CD14-positive monocyte (primary cell): ENCODE results near the gene AGAP1. TPM values are rescaled to one million over a fixed set of nuclear protein-coding genes. Genes with fewer than 3 reads are reported as not detected.

Experiments
- DNase-seq, 3 donors: peaks; one replicate each; pipeline ENCODE4 v3.0.0-alpha.2; 2011 to 2022
- H2AFZ ChIP-seq: 2 replicates; pipeline ENCODE4 v1.6.0; 2012; ENCODE audit warnings: mild to moderate bottlenecking, low read depth, low read length, inconsistent platforms; ENCODE audit not compliant: insufficient read depth, poor library complexity, severe bottlenecking
- H3K27ac ChIP-seq, 2 donors: 1 replicate in 1 of 2; 2 replicates in 1 of 2; pipeline ENCODE4 v1.5.1; 2012 to 2013; ENCODE audit warnings: low read length in 2 of 2, control low read depth in 1 of 2, inconsistent platforms in 1 of 2, low read depth in 1 of 2, mild to moderate bottlenecking in 1 of 2
- H3K27me3 ChIP-seq, 2 donors: one replicate each; pipeline versions ENCODE4 v1.6.0 to v1.6.1; 2011 to 2013; ENCODE audit warnings: low read length in 2 of 2; ENCODE audit not compliant: control insufficient read depth in 2 of 2, insufficient read depth in 2 of 2
- H3K36me3 ChIP-seq, 2 donors: replicated peaks in 1 of 2; 1 replicate in 1 of 2; 2 replicates in 1 of 2; pipeline versions ENCODE4 v1.5.1 to v1.6.1; 2012 to 2013; ENCODE audit warnings: low read length in 2 of 2, control low read depth in 1 of 2, inconsistent platforms in 1 of 2, mild to moderate bottlenecking in 1 of 2; ENCODE audit not compliant: insufficient read depth in 2 of 2, control insufficient read depth in 1 of 2
- H3K4me1 ChIP-seq, 2 donors: 1 replicate in 1 of 2; 2 replicates in 1 of 2; pipeline versions ENCODE4 v1.5.1 to v1.6.1; 2012 to 2013; ENCODE audit warnings: low read length in 2 of 2, control low read depth in 1 of 2, inconsistent platforms in 1 of 2, mild to moderate bottlenecking in 1 of 2, moderate library complexity in 1 of 2; ENCODE audit not compliant: insufficient read depth in 2 of 2, control insufficient read depth in 1 of 2
- H3K4me2 ChIP-seq: replicated peaks from 2 replicates; pipeline ENCODE3; 2012; ENCODE audit warnings: low read length, moderate library complexity, mild to moderate bottlenecking; ENCODE audit not compliant: poor library complexity, severe bottlenecking; ENCODE audit errors: extremely low read depth
- H3K4me3 ChIP-seq, 3 experiments: fragments of 200-600 bp in 1 of 3; sonication (generic) in 1 of 3; replicated peaks in 1 of 3; 1 replicate in 2 of 3; 2 replicates in 1 of 3; pipeline ENCODE4 v1.5.1; 2011 to 2013; ENCODE audit warnings: low read length in 3 of 3, mild to moderate bottlenecking in 3 of 3, control low read depth in 2 of 3, low read depth in 2 of 3, inconsistent platforms in 1 of 3, moderate library complexity in 1 of 3
- H3K79me2 ChIP-seq: 2 replicates; pipeline ENCODE4 v1.6.0; 2012; ENCODE audit warnings: mild to moderate bottlenecking, control low read depth, inconsistent platforms, low read length, moderate library complexity; ENCODE audit not compliant: insufficient read depth
- H3K9ac ChIP-seq: 2 replicates; pipeline ENCODE4 v1.6.0; 2017; ENCODE audit warnings: low read length, mild to moderate bottlenecking; ENCODE audit not compliant: insufficient read depth, poor library complexity, severe bottlenecking
- H3K9me3 ChIP-seq, 2 donors: replicated peaks in 1 of 2; 1 replicate in 1 of 2; 2 replicates in 1 of 2; pipeline versions ENCODE4 v1.5.1 to v1.6.1; 2012 to 2013; ENCODE audit warnings: low read length in 2 of 2, control low read depth in 1 of 2; ENCODE audit not compliant: control insufficient read depth in 1 of 2, insufficient read depth in 1 of 2
- H4K20me1 ChIP-seq: 2 replicates; pipeline ENCODE4 v1.6.0; 2012; ENCODE audit warnings: mild to moderate bottlenecking, low read length, control low read depth, moderate library complexity; ENCODE audit not compliant: insufficient read depth
- H3K27ac Mint-ChIP-seq, 7 donors: one replicate each; pipeline ENCODE4 v1.8.0; 2020; ENCODE audit warnings: mild to moderate bottlenecking in 7 of 7, mixed read lengths in 7 of 7, moderate library complexity in 6 of 7, inconsistent platforms in 2 of 7
- H3K27me3 Mint-ChIP-seq, 3 donors: one replicate each; pipeline ENCODE4 v1.8.0; 2021 to 2022; ENCODE audit warnings: low read depth in 3 of 3, mild to moderate bottlenecking in 3 of 3, mixed read lengths in 3 of 3, moderate library complexity in 3 of 3, inconsistent platforms in 1 of 3
- H3K36me3 Mint-ChIP-seq, 2 donors: one replicate each; pipeline ENCODE4 v1.8.0; 2020; ENCODE audit warnings: mixed read lengths in 2 of 2, inconsistent platforms in 1 of 2, mild to moderate bottlenecking in 1 of 2
- H3K4me1 Mint-ChIP-seq: one replicate; pipeline ENCODE4 v1.8.0; 2020; ENCODE audit warnings: mild to moderate bottlenecking, mixed read lengths
- H3K4me3 Mint-ChIP-seq, 2 donors: one replicate each; pipeline ENCODE4 v1.8.0; 2020; ENCODE audit warnings: mild to moderate bottlenecking in 2 of 2, mixed read lengths in 2 of 2, moderate library complexity in 1 of 2
- H3K9me3 Mint-ChIP-seq, 7 donors: one replicate each; pipeline ENCODE4 v1.8.0; 2020 to 2022; ENCODE audit warnings: mixed read lengths in 7 of 7, mild to moderate bottlenecking in 6 of 7, moderate library complexity in 6 of 7, inconsistent platforms in 2 of 7
- CTCF ChIP-seq: fragments of 200-600 bp; IDR thresholded peaks from one replicate; pipeline ENCODE4 v1.8.0; 2022; ENCODE audit warnings: antibody characterized with exemption, mild to moderate bottlenecking
- WGBS: methylation state at CpG from one replicate; pipeline ENCODE4 v1.1.5; 2013; ENCODE audit warnings: missing lambda C conversion rate; ENCODE audit not compliant: insufficient coverage; 5-methylcytosine and 5-hydroxymethylcytosine counted together
- intact Hi-C, 2 donors: fragments of 100-400 bp; cut with micrococcal nuclease; formaldehyde crosslinking; loops; one replicate each; pipeline versions ENCODE4 v1.15.0 to v1.15.1; 2023
- polyA plus RNA-seq, 3 donors: library from polyadenylated mRNA; depleted of rRNA in 1 of 3; unstranded in 2 of 3; stranded (reverse) in 1 of 3; fragments of 300-500 nt in 2 of 3; fragments of >200 nt in 1 of 3; fragmentation: Illumina TruSeq in 2 of 3; gene quantifications; 1 replicate in 2 of 3; 2 replicates in 1 of 3; pipeline ENCODE4 v1.2.3, GENCODE V29; 2012 to 2021

AGAP1 gene
- polyA plus RNA-seq, 3 donors, result 0.12 TPM; not detected in 2

GRCh38 chr2:235858881-235859280, 365.0 kb downstream of the AGAP1 start:
- Histone ChIP-seq H3K9me3 (peaks cover 0 to 5% of the 10 kb centered on the region in 2 donors), H3K9ac (no peak overlapping the region), H2AFZ (no peak overlapping the region), H3K4me3 (no peak overlapping the region), H3K27me3 (peaks cover 0 to under 1% of the 10 kb centered on the region in 2 donors), H4K20me1 (no peaks in the 10 kb centered on the region), H3K36me3 (no peaks in the 10 kb centered on the region), H3K4me1 (no peaks in the 10 kb centered on the region), H3K79me2 (no peaks in the 10 kb centered on the region), H3K27ac (no peak overlapping the region), H3K4me2 (no peak overlapping the region)
- H3K4me1 Mint-ChIP-seq, result no peaks in the 10 kb centered on the region
- intact Hi-C loops, result no loop called here
- H3K36me3 Mint-ChIP-seq, result no peaks in the 10 kb centered on the region
- no peak for DNase-seq
- peaks cover 0 to 15% (median 0%) of the 10 kb centered on the region in 7 donors for H3K9me3 Mint-ChIP-seq
- no peak for TF ChIP-seq CTCF
- H3K4me3 Mint-ChIP-seq, result no peak overlapping the region
- WGBS, result 97% methylated on average over 4 of the region's 5 CpGs
- no peak overlapping the region for H3K27ac Mint-ChIP-seq
- H3K27me3 Mint-ChIP-seq, result peaks cover 4 to 6% (median 5%) of the 10 kb centered on the region in 3 donors

DNA sequence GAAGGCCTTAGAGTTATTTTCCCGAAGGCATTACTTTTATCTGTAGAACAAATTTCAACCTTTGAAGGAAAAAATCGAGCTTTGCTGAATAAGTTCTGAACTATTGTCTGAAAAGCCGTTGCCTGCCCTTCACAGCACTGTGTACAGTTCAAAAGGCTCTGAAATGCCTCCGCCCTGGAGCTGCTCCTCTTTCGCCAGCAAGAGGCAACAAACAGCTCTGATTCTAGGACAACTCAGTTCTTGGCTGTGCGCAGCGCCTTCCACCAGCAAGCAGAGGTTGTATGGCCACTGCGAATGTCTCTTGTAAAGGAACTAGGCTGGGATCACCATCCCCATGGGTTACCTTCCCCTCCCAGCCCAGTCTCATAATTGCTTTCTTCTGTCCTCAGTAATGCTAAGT, 365.8 kb downstream of the AGAP1 start:
- Histone ChIP-seq H3K27ac (no peak overlapping the region), H3K79me2 (no peaks in the 10 kb centered on the region), H3K27me3 (peaks cover 0 to 8% of the 10 kb centered on the region in 2 donors), H3K36me3 (no peaks in the 10 kb centered on the region), H2AFZ (no peak overlapping the region), H4K20me1 (no peaks in the 10 kb centered on the region), H3K9me3 (peaks cover 0 to 4% of the 10 kb centered on the region in 2 donors), H3K4me3 (no peak overlapping the region), H3K4me1 (no peaks in the 10 kb centered on the region), H3K4me2 (no peak overlapping the region), H3K9ac (no peak overlapping the region)
- DNase-seq, result no peak
- intact Hi-C loops, result no loop called here
- 80% methylated on average over 4 of the region's 8 CpGs for WGBS
- H3K36me3 Mint-ChIP-seq, result no peaks in the 10 kb centered on the region
- no peak overlapping the region for H3K4me3 Mint-ChIP-seq
- no peak for TF ChIP-seq CTCF
- H3K4me1 Mint-ChIP-seq, result no peaks in the 10 kb centered on the region
- H3K9me3 Mint-ChIP-seq, result peaks cover 0 to 10% (median 0%) of the 10 kb centered on the region in 7 donors
- H3K27me3 Mint-ChIP-seq, result peaks cover 8 to 11% (median 8%) of the 10 kb centered on the region in 3 donors
- no peak overlapping the region for H3K27ac Mint-ChIP-seq
